Pancreas (tissue), 10 donors: ENCODE data around the gene DCC. TPM values are rescaled to one million over a fixed set of nuclear protein-coding genes. Genes with fewer than 3 reads are reported as not detected.

Source experiments
- ATAC-seq, 4 donors: fragments of 200-7000 bp; cut with Tn5 transposase; one replicate each; pipeline versions ENCODE4 v1.8.0 to v1.9.1; 2020; ENCODE audit warnings: mild to moderate bottlenecking in 4 of 4, moderate library complexity in 4 of 4
- DNase-seq, 6 donors: peaks; one replicate each; pipeline ENCODE4 v3.0.0-alpha.2; 2020
- FAIRE-seq: peaks from 2 replicates; lab custom pipeline; 2012; peaks lifted over from hg19 to GRCh38; lab: Jason Lieb, UNC
- H3K27ac ChIP-seq, 4 donors: fragments of 200-600 bp; sonication (generic); 1 replicate in 3 of 4; 2 replicates in 1 of 4; pipeline versions ENCODE4 v1.5.0 to v1.8.0; 2020
- H3K27me3 ChIP-seq, 4 donors: fragments of 200-600 bp; one replicate each; pipeline ENCODE4 v1.8.0; 2021
- H3K36me3 ChIP-seq, 3 donors: fragments of 200-600 bp; sonication (generic) in 1 of 3; one replicate each; pipeline versions ENCODE4 v1.5.0 to v1.8.0; 2020 to 2021
- H3K4me1 ChIP-seq, 3 donors: fragments of 200-600 bp; one replicate each; pipeline ENCODE4 v1.8.0; 2021
- H3K4me3 ChIP-seq, 4 donors: fragments of 200-600 bp; sonication (generic) in 2 of 4; one replicate each; pipeline versions ENCODE4 v1.5.0 to v1.8.0; 2020 to 2021
- H3K9me3 ChIP-seq, 4 donors: fragments of 200-600 bp; one replicate each; pipeline ENCODE4 v1.8.0; 2021
- CTCF ChIP-seq, 4 donors: fragments of 200-600 bp; sonication (generic) in 3 of 4; IDR thresholded peaks; one replicate each; pipeline versions ENCODE4 v1.5.0 to v1.8.0; 2021; ENCODE audit warnings: antibody characterized with exemption in 4 of 4
- WGBS, 2 donors: extraction: QIAGEN DNeasy Blood & Tissue Kit; methylation state at CpG; one replicate each; pipeline ENCODE4 v1.1.7; 2013; 5-methylcytosine and 5-hydroxymethylcytosine counted together
- intact Hi-C, 3 donors: fragments of 100-400 bp; cut with DNase I; formaldehyde crosslinking; loops; one replicate each; pipeline versions ENCODE4 v1.11.1 to v1.14.2; 2022
- polyA plus RNA-seq, 2 donors: library from polyadenylated mRNA; stranded (reverse); fragments of 200-250 nt; gene quantifications; one replicate each; pipeline ENCODE4 v1.2.3, GENCODE V29; 2013
- total RNA-seq, 6 donors: library from RNA; stranded (reverse); fragmentation: NEBNext Ultra II Directional in 4 of 6; extraction: Animal tissue kit (Norgen Biotek cat#: 25700) in 4 of 6; gene quantifications; one replicate each; pipeline versions ENCODE4 v1.2.1 to v1.2.4, GENCODE V29; 2021 to 2023
- donor health status: healthy with polysubstance abuse.
- donor health status: DM: no; HTN: no; CAD: no; lungs with moderate emphysema.
- donor health status: DM: no; HTN: no; CAD: no.
- donor health status: control.
- donor health status: control.
- donor health status: Bipolar disorder and iron deficiency.
- donor health status: DM: yes; HTN: yes; CAD: no.
- donor health status: DM: no; HTN: no; CAD: no.
- donor health status: DM: no; HTN: no; CAD: no.
- donor health status: DM: yes; HTN: yes; CAD: no.

The DCC gene
- total and polyA plus RNA-seq, 8 donors = 0.18 to 0.44 (median 0.28) TPM; not detected in 1

GRCh38 chr18:52546686-52547346 is 206.8 kb downstream of the DCC start:
- WGBS, 2 donors = 69 to 79% methylated on average over 6 of the region's 6 CpGs

GRCh38 chr18:52553441-52553840 is 213.4 kb downstream of the DCC start:
- ATAC-seq (no peak), DNase-seq (no peak), FAIRE-seq (no peak)
- H3K36me3 ChIP-seq = no peaks in the 10 kb centered on the region
- no peak for TF ChIP-seq CTCF (IDR thresholded peaks at IDR 0.05)
- H3K9me3 ChIP-seq = peaks cover 0 to 3% (median 0%) of the 10 kb centered on the region in 4 donors
- no peak overlapping the region for H3K27ac ChIP-seq
- no peaks in the 10 kb centered on the region for H3K27me3 ChIP-seq
- no peak overlapping the region for H3K4me3 ChIP-seq
- intact Hi-C loops = no loop called here
- 48 to 51% methylated on average over 1 of the region's 1 CpG for WGBS, 2 donors
- H3K4me1 ChIP-seq = no peaks in the 10 kb centered on the region

More at GRCh38 chr18:52546686-52547346, 206.8 kb downstream of the DCC start:
- Histone ChIP-seq H3K36me3 (no peaks in the 10 kb centered on the region), H3K9me3 (no peaks in the 10 kb centered on the region), H3K4me3 (no peak overlapping the region), H3K27ac (no peak overlapping the region), H3K27me3 (no peaks in the 10 kb centered on the region), H3K4me1 (no peaks in the 10 kb centered on the region)
- intact Hi-C loops = no loop called here
- no peak for TF ChIP-seq CTCF (IDR thresholded peaks at IDR 0.05)
- no peak for FAIRE-seq
- no peak for DNase-seq
- ATAC-seq = no peak

- no peak for ATAC-seq
- WGBS, 2 donors = 19 to 23% methylated on average over 1 of the region's 1 CpG
- no peaks in the 10 kb centered on the region for H3K27me3 ChIP-seq
- intact Hi-C loops = no loop called here
- no peaks in the 10 kb centered on the region for H3K4me1 ChIP-seq
- H3K9me3 ChIP-seq = peaks cover 0 to 3% (median 0%) of the 10 kb centered on the region in 4 donors
- FAIRE-seq = no peak
- TF ChIP-seq CTCF (IDR thresholded peaks at IDR 0.05) = no peak
- no peaks in the 10 kb centered on the region for H3K36me3 ChIP-seq
- no peak overlapping the region for H3K27ac ChIP-seq
- H3K4me3 ChIP-seq = no peak overlapping the region
- DNase-seq = no peak
Observed at GRCh38 chr18:52554180-52554579, 214.2 kb downstream of the DCC start.

- FAIRE-seq = no peak
- ATAC-seq = no peak
- H3K9me3 ChIP-seq = no peaks in the 10 kb centered on the region
- no peak overlapping the region for H3K27ac ChIP-seq
- 67 to 69% methylated on average over 4 of the region's 4 CpGs for WGBS, 2 donors
- no peak for DNase-seq
- no peaks in the 10 kb centered on the region for H3K27me3 ChIP-seq
- intact Hi-C loops = no loop called here
- no peak overlapping the region for H3K4me3 ChIP-seq
- H3K4me1 ChIP-seq = peaks cover 0 to 1% (median 0%) of the 10 kb centered on the region in 3 donors
- TF ChIP-seq CTCF (IDR thresholded peaks at IDR 0.05) = no peak
- H3K36me3 ChIP-seq = no peaks in the 10 kb centered on the region
Observed at GRCh38 chr18:52567360-52567759, 227.4 kb downstream of the DCC start.

GRCh38 chr18:52569492-52569891 is 229.5 kb downstream of the DCC start:
- TF ChIP-seq CTCF (IDR thresholded peaks at IDR 0.05) = no peak
- no peak for ATAC-seq
- H3K36me3 ChIP-seq = no peaks in the 10 kb centered on the region
- no peak overlapping the region for H3K4me3 ChIP-seq
- intact Hi-C loops = no loop called here
- 68 to 79% methylated on average over 1 of the region's 1 CpG for WGBS, 2 donors
- H3K9me3 ChIP-seq = no peaks in the 10 kb centered on the region
- H3K27me3 ChIP-seq = no peaks in the 10 kb centered on the region
- DNase-seq = no peak
- FAIRE-seq = no peak
- H3K4me1 ChIP-seq = no peaks in the 10 kb centered on the region
- no peak overlapping the region for H3K27ac ChIP-seq
